Thyroid gland (tissue), 4 donors: ENCODE measurements around the gene TNK1. TPM values are rescaled to one million over a fixed set of nuclear protein-coding genes. Genes with fewer than 3 reads are reported as not detected.
"Not testable (repeated sequence)": the region's sequence is repeated elsewhere in the genome, so short reads cannot be mapped to it uniquely, and the experiment has no call there.

Experiments used
- DNase-seq, 2 donors: peaks; one replicate each; pipeline ENCODE4 v3.0.0-alpha.2; 2019
- H3K27ac ChIP-seq, 3 donors: fragments of 200-600 bp; sonication (generic); 1 replicate in 2 of 3; 2 replicates in 1 of 3; pipeline ENCODE4 v1.5.1; 2016 to 2019; ENCODE audit warnings: mild to moderate bottlenecking in 1 of 3, moderate library complexity in 1 of 3
- H3K27me3 ChIP-seq: fragments of 200-600 bp; sonication (generic); one replicate; pipeline ENCODE4 v1.5.1; 2019
- H3K36me3 ChIP-seq, 2 donors: fragments of 200-600 bp; sonication (generic); one replicate each; pipeline ENCODE4 v1.5.1; 2016 to 2019
- H3K4me1 ChIP-seq, 2 donors: fragments of 200-600 bp; sonication (generic); one replicate each; pipeline ENCODE4 v1.5.1; 2017 to 2019
- H3K4me3 ChIP-seq, 3 donors: fragments of 200-600 bp; sonication (generic); replicated peaks in 1 of 3; 1 replicate in 2 of 3; 2 replicates in 1 of 3; pipeline ENCODE4 v1.5.1; 2016; ENCODE audit warnings: mild to moderate bottlenecking in 1 of 3
- H3K9me3 ChIP-seq: fragments of 200-600 bp; sonication (generic); one replicate; pipeline ENCODE4 v1.5.1; 2017
- CTCF ChIP-seq, 6 experiments: fragments of 200-600 bp in 3 of 6; fragments of 450-650 bp in 3 of 6; sonication (generic) in 3 of 6; IDR thresholded peaks; one replicate each; pipeline ENCODE4 v1.5.1; 2016 to 2019; ENCODE audit warnings: antibody characterized with exemption in 6 of 6, mild to moderate bottlenecking in 2 of 6, inconsistent platforms in 1 of 6, moderate library complexity in 1 of 6
- POLR2A ChIP-seq, 2 donors: fragments of 450-650 bp; IDR thresholded peaks; one replicate each; pipeline ENCODE4 v1.6.1; 2017; ENCODE audit warnings: antibody characterized with exemption in 2 of 2, mild to moderate bottlenecking in 2 of 2, moderate library complexity in 1 of 2
- WGBS, 2 donors: methylation state at CpG; one replicate each; pipeline ENCODE4 v1.1.5; 2017; 5-methylcytosine and 5-hydroxymethylcytosine counted together
- intact Hi-C: fragments of 100-400 bp; cut with DNase I; formaldehyde crosslinking; loops from one replicate; pipeline ENCODE4 v1.15.1; 2023
- total RNA-seq, 4 donors: library from RNA; depleted of rRNA; stranded (reverse); fragments of >200 nt; gene quantifications; one replicate each; pipeline ENCODE4 v1.2.3, GENCODE V29; 2016

The TNK1 gene
- total RNA-seq, 4 donors from 2014 or later, result 11.0 to 30.2 (median 15.9) TPM

GRCh38 chr17:7336240-7337175 lies 44.4 kb upstream of the TNK1 start, which contains the start of gene ACAP1:
Gene ACAP1 (plus strand): TSS chr17:7336529. CDS start chr17:7336735, 206 bp downstream.
- WGBS, 2 donors, result 48 to 53% methylated on average over 13 to 16 of the region's 17 CpGs
- no peaks in the 10 kb centered on the region for H3K27me3 ChIP-seq
- peak in 1 of 2 donors; percentile 20 for DNase-seq
- intact Hi-C loops, result no loop called here
- no peak within 1 kb of the TSS for H3K27ac ChIP-seq
- H3K4me3 ChIP-seq, result no peak within 1 kb of the TSS
- no peaks in the 10 kb centered on the region for H3K4me1 ChIP-seq
- TF ChIP-seq POLR2A (IDR thresholded peaks at IDR 0.05) (no peak), CTCF (IDR thresholded peaks at IDR 0.05) (no peak)
- H3K9me3 ChIP-seq, result no peaks in the 10 kb centered on the region
- no peaks in the 10 kb centered on the region for H3K36me3 ChIP-seq

GRCh38 chr17:7337600-7337999 lies 43.3 kb upstream of the TNK1 start:
- 18 to 39% methylated on average over 7 of the region's 7 CpGs for WGBS, 2 donors
- H3K4me1 ChIP-seq, H3K9me3 ChIP-seq, intact Hi-C loops, H3K27ac ChIP-seq, H3K36me3 ChIP-seq, H3K27me3 ChIP-seq, H3K4me3 ChIP-seq: not testable (repeated sequence)
- DNase-seq, result peak; percentile 45 to 52

GRCh38 chr17:7340179-7340578 lies 40.7 kb upstream of the TNK1 start:
- intact Hi-C loops, result no loop called here
- Histone ChIP-seq H3K4me3 (no peak overlapping the region), H3K27ac (no peak overlapping the region), H3K36me3 (no peaks in the 10 kb centered on the region), H3K4me1 (no peaks in the 10 kb centered on the region), H3K9me3 (no peaks in the 10 kb centered on the region), H3K27me3 (no peaks in the 10 kb centered on the region)
- 89 to 90% methylated on average over 2 of the region's 2 CpGs for WGBS, 2 donors
- DNase-seq, result no peak
- TF ChIP-seq CTCF (IDR thresholded peaks at IDR 0.05) (no peak), POLR2A (IDR thresholded peaks at IDR 0.05) (no peak)

- WGBS, 2 donors, result 92 to 97% methylated on average over 5 to 11 of the region's 13 CpGs
- Histone ChIP-seq H3K9me3 (no peaks in the 10 kb centered on the region), H3K27me3 (no peaks in the 10 kb centered on the region), H3K4me3 (no peak overlapping the region), H3K4me1 (no peaks in the 10 kb centered on the region), H3K27ac (no peak overlapping the region), H3K36me3 (no peaks in the 10 kb centered on the region)
- intact Hi-C loops, result no loop called here
- TF ChIP-seq CTCF (IDR thresholded peaks at IDR 0.05) (no peak), POLR2A (IDR thresholded peaks at IDR 0.05) (no peak)
- no peak for DNase-seq
These were observed 39.0 kb upstream of the TNK1 start for GRCh38 chr17:7341842-7342241.

GRCh38 chr17:7343250-7343649 lies 37.6 kb upstream of the TNK1 start:
- TF ChIP-seq CTCF (IDR thresholded peaks at IDR 0.05) (no peak), POLR2A (IDR thresholded peaks at IDR 0.05) (no peak)
- no peak for DNase-seq
- no peak overlapping the region for H3K4me3 ChIP-seq
- no peaks in the 10 kb centered on the region for H3K9me3 ChIP-seq
- no peaks in the 10 kb centered on the region for H3K27me3 ChIP-seq
- intact Hi-C loops, result no loop called here
- no peaks in the 10 kb centered on the region for H3K36me3 ChIP-seq
- no peaks in the 10 kb centered on the region for H3K4me1 ChIP-seq
- H3K27ac ChIP-seq, result no peak overlapping the region
- WGBS, 2 donors, result 65 to 82% methylated on average over 5 to 15 of the region's 15 CpGs
